SK-N-SH (cell line): ENCODE measurements around the gene GPAT3. TPM values are rescaled to one million over a fixed set of nuclear protein-coding genes. Genes with fewer than 3 reads are reported as not detected.

ENCODE experiments used
- CTCF ChIA-PET: fragments of 300-600, 350-600 bp; formaldehyde crosslinking; extraction: SDS; loops from one replicate; lab custom pipeline; 2021; lab: Yijun Ruan, JAX
- POLR2A ChIA-PET: fragments of 350-600 bp; sonication (Branson Sonifier 250); formaldehyde crosslinking; extraction: SDS; loops from one replicate; lab custom pipeline; 2020; ENCODE audit warnings: antibody characterized with exemption, inconsistent platforms; lab: Yijun Ruan, JAX
- DNase-seq: peaks from one replicate; pipeline ENCODE4 v3.0.0; 2012
- H2AFZ ChIP-seq: fragments of 200-600 bp; sonication (generic); 2 replicates; pipeline ENCODE4 v1.8.1; 2016; ENCODE audit warnings: antibody characterized with exemption, mild to moderate bottlenecking, low read depth
- H3F3A ChIP-seq: fragments of 200-600 bp; sonication (generic); replicated peaks from 2 replicates; pipeline ENCODE3; 2016; ENCODE audit warnings: antibody characterized with exemption, mild to moderate bottlenecking; ENCODE audit not compliant: insufficient read depth
- H3K27ac ChIP-seq, 2 experiments: fragments of 200-500 bp in 1 of 2; fragments of 200-600 bp in 1 of 2; sonication (Bioruptor generic) in 1 of 2; sonication (generic), shearing (Covaris generic) in 1 of 2; 2 replicates each; pipeline versions ENCODE4 v1.5.1 to v1.6.1; 2014 to 2016; ENCODE audit warnings: low read depth in 2 of 2, inconsistent platforms in 1 of 2, low read length in 1 of 2, mild to moderate bottlenecking in 1 of 2, mixed read lengths in 1 of 2
- H3K27me3 ChIP-seq: fragments of 200-600 bp; sonication (generic), shearing (Covaris generic); 2 replicates; pipeline ENCODE4 v1.6.1; 2016; ENCODE audit warnings: mixed run types; ENCODE audit not compliant: insufficient read depth
- H3K36me3 ChIP-seq, 2 experiments: fragments of 200-500 bp in 1 of 2; fragments of 200-600 bp in 1 of 2; sonication (Bioruptor generic) in 1 of 2; sonication (generic) in 1 of 2; replicated peaks in 1 of 2; 2 replicates each; pipeline versions ENCODE3 to v1.5.1; 2014 to 2016; ENCODE audit warnings: low read length in 1 of 2, mild to moderate bottlenecking in 1 of 2; ENCODE audit not compliant: insufficient read depth in 2 of 2, control insufficient read depth in 1 of 2
- H3K4me1 ChIP-seq, 2 experiments: fragments of 200-500 bp in 1 of 2; fragments of 200-600 bp in 1 of 2; sonication (Bioruptor generic) in 1 of 2; sonication (generic), shearing (Covaris generic) in 1 of 2; 2 replicates each; pipeline versions ENCODE4 v1.5.1 to v1.6.1; 2014 to 2016; ENCODE audit warnings: low read depth in 1 of 2, low read length in 1 of 2, mixed run types in 1 of 2; ENCODE audit not compliant: insufficient read depth in 2 of 2, control insufficient read depth in 1 of 2
- H3K4me2 ChIP-seq: fragments of 200-600 bp; sonication (generic), shearing (Covaris generic); 2 replicates; pipeline ENCODE4 v1.6.1; 2017; ENCODE audit warnings: mixed run types
- H3K4me3 ChIP-seq, 2 experiments: fragments of 200-500 bp in 1 of 2; fragments of 200-600 bp in 1 of 2; sonication (Bioruptor generic) in 1 of 2; sonication (generic), shearing (Covaris generic) in 1 of 2; 2 replicates each; pipeline versions ENCODE4 v1.5.1 to v1.8.1; 2014 to 2016; ENCODE audit warnings: low read depth in 2 of 2, inconsistent platforms in 1 of 2, low read length in 1 of 2, mild to moderate bottlenecking in 1 of 2, mixed read lengths in 1 of 2, moderate library complexity in 1 of 2
- H3K79me2 ChIP-seq: fragments of 200-600 bp; sonication (generic); 2 replicates; pipeline ENCODE4 v1.8.1; 2017; ENCODE audit warnings: mild to moderate bottlenecking; ENCODE audit not compliant: insufficient read depth
- H3K9ac ChIP-seq: fragments of 200-600 bp; sonication (generic); 2 replicates; pipeline ENCODE4 v1.6.1; 2017; ENCODE audit warnings: mixed run types
- H3K9me2 ChIP-seq: fragments of 200-600 bp; sonication (generic); 2 replicates; pipeline ENCODE4 v1.6.1; 2017; ENCODE audit warnings: mixed run types
- H3K9me3 ChIP-seq: fragments of 200-600 bp; sonication (generic); 2 replicates; pipeline ENCODE4 v1.6.1; 2017; ENCODE audit warnings: mixed run types, mild to moderate bottlenecking, moderate library complexity
- H4K20me1 ChIP-seq: fragments of 200-600 bp; sonication (generic); 2 replicates; pipeline ENCODE4 v1.6.1; 2017; ENCODE audit warnings: mild to moderate bottlenecking, mixed run types; ENCODE audit not compliant: insufficient read depth
- CHD2 ChIP-seq: fragments of 150-350 bp; IDR thresholded peaks from 2 replicates; pipeline ENCODE4 v1.6.1; 2018; ENCODE audit warnings: low read length; ENCODE audit not compliant: partially characterized antibody
- ELF1 ChIP-seq: IDR thresholded peaks from 2 replicates; pipeline ENCODE4 v1.4.0; 2012
- FOXJ3 ChIP-seq: sonication (generic); formaldehyde crosslinking; IDR thresholded peaks from 2 replicates; pipeline ENCODE4 v1.5.1; 2020; ENCODE audit warnings: mild to moderate bottlenecking, missing genetic modification reagents
- GATA2 ChIP-seq: sonication (generic); formaldehyde crosslinking; IDR thresholded peaks from 2 replicates; pipeline ENCODE4 v1.5.0; 2020; ENCODE audit warnings: mild to moderate bottlenecking, missing genetic modification reagents
- MAX ChIP-seq: IDR thresholded peaks from 2 replicates; pipeline ENCODE4 v1.4.0; 2012; ENCODE audit warnings: low read depth
- NFIC ChIP-seq: IDR thresholded peaks from 2 replicates; pipeline ENCODE4 v1.4.0; 2012; ENCODE audit warnings: borderline replicate concordance
- NRF1 ChIP-seq: IDR thresholded peaks from 2 replicates; pipeline ENCODE4 v1.6.1; 2012; ENCODE audit warnings: low read depth, mild to moderate bottlenecking, low read length
- POLR2AphosphoS5 ChIP-seq: IDR thresholded peaks from 2 replicates; pipeline ENCODE4 v1.6.1; 2012; ENCODE audit warnings: low read depth, low read length
- RAD21 ChIP-seq: IDR thresholded peaks from 2 replicates; pipeline ENCODE4 v1.6.1; 2012; ENCODE audit warnings: mild to moderate bottlenecking, low read length
- RCOR1 ChIP-seq: fragments of 150-350 bp; IDR thresholded peaks from 2 replicates; pipeline ENCODE4 v1.6.1; 2017; ENCODE audit warnings: antibody characterized with exemption, low read length
- RFX5 ChIP-seq: IDR thresholded peaks from 2 replicates; pipeline ENCODE4 v1.6.1; 2012; ENCODE audit warnings: mild to moderate bottlenecking, improper control_type of control experiment, low read length
- RXRA ChIP-seq: IDR thresholded peaks from 2 replicates; pipeline ENCODE4 v1.4.0; 2012; ENCODE audit warnings: low read depth, mild to moderate bottlenecking, borderline replicate concordance
- TAF1 ChIP-seq: IDR thresholded peaks from 2 replicates; pipeline ENCODE4 v1.6.1; 2012; ENCODE audit warnings: low read depth, mild to moderate bottlenecking, low read length, moderate library complexity, borderline replicate concordance
- TEAD4 ChIP-seq: IDR thresholded peaks from 2 replicates; pipeline ENCODE4 v1.4.0; 2012; ENCODE audit warnings: mild to moderate bottlenecking, borderline replicate concordance; ENCODE audit not compliant: insufficient read depth
- WGBS: methylation state at CpG from one replicate; pipeline ENCODE4 v1.1.6; 2017; ENCODE audit warnings: low lambda C conversion rate; 5-methylcytosine and 5-hydroxymethylcytosine counted together
- polyA plus RNA-seq, 3 experiments: library from polyadenylated mRNA; depleted of rRNA; stranded (reverse); fragments of >200 nt; gene quantifications; 2 replicates each; pipeline ENCODE4 v1.2.3, GENCODE V29; 2012
- TF ChIP-seq, protein P1 (sequence below): IDR thresholded peaks from 2 replicates; pipeline ENCODE4 v1.6.1; 2012; ENCODE audit warnings: mild to moderate bottlenecking, low read depth, low read length, moderate library complexity
- TF ChIP-seq, protein P2 (sequence below): fragments of 150-350 bp; IDR thresholded peaks from 2 replicates; pipeline ENCODE4 v1.6.1; 2016; ENCODE audit warnings: mild to moderate bottlenecking, low read depth, low read length
- TF ChIP-seq, protein P3 (sequence below): IDR thresholded peaks from 2 replicates; pipeline ENCODE4 v1.4.0; 2012; ENCODE audit warnings: low read depth, borderline replicate concordance
- TF ChIP-seq, protein P4 (sequence below): fragments of 200-600 bp; sonication (generic); IDR thresholded peaks from 2 replicates; pipeline ENCODE4 v1.6.1; 2017; ENCODE audit warnings: antibody characterized with exemption, mild to moderate bottlenecking, moderate library complexity

GPAT3 gene
- polyA plus RNA-seq, 1 of the 3 experiments (the other 2 are of a cell fraction) = 0.02 TPM

GRCh38 chr4:83503974-83504373 is 31.9 kb upstream of the GPAT3 start:
- H4K20me1 ChIP-seq = no peaks in the 10 kb centered on the region
- no peaks in the 10 kb centered on the region for H3K36me3 ChIP-seq
- no peaks in the 10 kb centered on the region for H3K9me3 ChIP-seq
- H3F3A ChIP-seq = no peaks in the 10 kb centered on the region
- no peak overlapping the region for H3K4me2 ChIP-seq
- no peaks in the 10 kb centered on the region for H3K9me2 ChIP-seq
- DNase-seq = no peak
- TF ChIP-seq FOXJ3 (CRISPR knock-in tag) (no peak), MAX (no peak), RCOR1 (no peak), RAD21 (no peak), TAF1 (no peak), TEAD4 (no peak), RFX5 (no peak), NFIC (no peak)
- H3K9ac ChIP-seq = no peak overlapping the region
- H3K27ac ChIP-seq = no peak overlapping the region
- no peak overlapping the region for H3K4me3 ChIP-seq
- POLR2A ChIA-PET = no interaction called here
- no peak overlapping the region for H2AFZ ChIP-seq
- CTCF ChIA-PET = no interaction called here
- peaks cover 14% of the 10 kb centered on the region; the same call in 1 of the 2 replicates for H3K27me3 ChIP-seq
- no peaks in the 10 kb centered on the region for H3K4me1 ChIP-seq
- no peaks in the 10 kb centered on the region for H3K79me2 ChIP-seq

GRCh38 chr4:83504503-83504902 is 31.4 kb upstream of the GPAT3 start:
- H3K36me3 ChIP-seq = no peaks in the 10 kb centered on the region
- 39% methylated on average over 4 of the region's 4 CpGs for WGBS
- H3K9ac ChIP-seq = no peak overlapping the region
- H3K9me2 ChIP-seq = no peaks in the 10 kb centered on the region
- H3K27me3 ChIP-seq = peaks cover 9% of the 10 kb centered on the region; the same call in 1 of the 2 replicates
- ChIA-PET CTCF (no interaction called here), POLR2A (no interaction called here)
- H3K79me2 ChIP-seq = no peaks in the 10 kb centered on the region
- H3K4me3 ChIP-seq = no peak overlapping the region
- no peak for DNase-seq
- no peaks in the 10 kb centered on the region for H3K4me1 ChIP-seq
- H3K9me3 ChIP-seq = no peaks in the 10 kb centered on the region
- H4K20me1 ChIP-seq = no peaks in the 10 kb centered on the region
- no peak overlapping the region for H2AFZ ChIP-seq
- no peak overlapping the region for H3K4me2 ChIP-seq
- no peak overlapping the region for H3K27ac ChIP-seq
- no peaks in the 10 kb centered on the region for H3F3A ChIP-seq
- no peak for TF ChIP-seq NFIC
- TF ChIP-seq TEAD4 = no peak
- TF ChIP-seq MAX = no peak
- TF ChIP-seq NRF1 = no peak
- TF ChIP-seq, protein P1, sequence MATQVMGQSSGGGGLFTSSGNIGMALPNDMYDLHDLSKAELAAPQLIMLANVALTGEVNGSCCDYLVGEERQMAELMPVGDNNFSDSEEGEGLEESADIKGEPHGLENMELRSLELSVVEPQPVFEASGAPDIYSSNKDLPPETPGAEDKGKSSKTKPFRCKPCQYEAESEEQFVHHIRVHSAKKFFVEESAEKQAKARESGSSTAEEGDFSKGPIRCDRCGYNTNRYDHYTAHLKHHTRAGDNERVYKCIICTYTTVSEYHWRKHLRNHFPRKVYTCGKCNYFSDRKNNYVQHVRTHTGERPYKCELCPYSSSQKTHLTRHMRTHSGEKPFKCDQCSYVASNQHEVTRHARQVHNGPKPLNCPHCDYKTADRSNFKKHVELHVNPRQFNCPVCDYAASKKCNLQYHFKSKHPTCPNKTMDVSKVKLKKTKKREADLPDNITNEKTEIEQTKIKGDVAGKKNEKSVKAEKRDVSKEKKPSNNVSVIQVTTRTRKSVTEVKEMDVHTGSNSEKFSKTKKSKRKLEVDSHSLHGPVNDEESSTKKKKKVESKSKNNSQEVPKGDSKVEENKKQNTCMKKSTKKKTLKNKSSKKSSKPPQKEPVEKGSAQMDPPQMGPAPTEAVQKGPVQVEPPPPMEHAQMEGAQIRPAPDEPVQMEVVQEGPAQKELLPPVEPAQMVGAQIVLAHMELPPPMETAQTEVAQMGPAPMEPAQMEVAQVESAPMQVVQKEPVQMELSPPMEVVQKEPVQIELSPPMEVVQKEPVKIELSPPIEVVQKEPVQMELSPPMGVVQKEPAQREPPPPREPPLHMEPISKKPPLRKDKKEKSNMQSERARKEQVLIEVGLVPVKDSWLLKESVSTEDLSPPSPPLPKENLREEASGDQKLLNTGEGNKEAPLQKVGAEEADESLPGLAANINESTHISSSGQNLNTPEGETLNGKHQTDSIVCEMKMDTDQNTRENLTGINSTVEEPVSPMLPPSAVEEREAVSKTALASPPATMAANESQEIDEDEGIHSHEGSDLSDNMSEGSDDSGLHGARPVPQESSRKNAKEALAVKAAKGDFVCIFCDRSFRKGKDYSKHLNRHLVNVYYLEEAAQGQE = no peak
- TF ChIP-seq, protein P2, sequence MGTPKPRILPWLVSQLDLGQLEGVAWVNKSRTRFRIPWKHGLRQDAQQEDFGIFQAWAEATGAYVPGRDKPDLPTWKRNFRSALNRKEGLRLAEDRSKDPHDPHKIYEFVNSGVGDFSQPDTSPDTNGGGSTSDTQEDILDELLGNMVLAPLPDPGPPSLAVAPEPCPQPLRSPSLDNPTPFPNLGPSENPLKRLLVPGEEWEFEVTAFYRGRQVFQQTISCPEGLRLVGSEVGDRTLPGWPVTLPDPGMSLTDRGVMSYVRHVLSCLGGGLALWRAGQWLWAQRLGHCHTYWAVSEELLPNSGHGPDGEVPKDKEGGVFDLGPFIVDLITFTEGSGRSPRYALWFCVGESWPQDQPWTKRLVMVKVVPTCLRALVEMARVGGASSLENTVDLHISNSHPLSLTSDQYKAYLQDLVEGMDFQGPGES = no peak
- TF ChIP-seq, protein P3, sequence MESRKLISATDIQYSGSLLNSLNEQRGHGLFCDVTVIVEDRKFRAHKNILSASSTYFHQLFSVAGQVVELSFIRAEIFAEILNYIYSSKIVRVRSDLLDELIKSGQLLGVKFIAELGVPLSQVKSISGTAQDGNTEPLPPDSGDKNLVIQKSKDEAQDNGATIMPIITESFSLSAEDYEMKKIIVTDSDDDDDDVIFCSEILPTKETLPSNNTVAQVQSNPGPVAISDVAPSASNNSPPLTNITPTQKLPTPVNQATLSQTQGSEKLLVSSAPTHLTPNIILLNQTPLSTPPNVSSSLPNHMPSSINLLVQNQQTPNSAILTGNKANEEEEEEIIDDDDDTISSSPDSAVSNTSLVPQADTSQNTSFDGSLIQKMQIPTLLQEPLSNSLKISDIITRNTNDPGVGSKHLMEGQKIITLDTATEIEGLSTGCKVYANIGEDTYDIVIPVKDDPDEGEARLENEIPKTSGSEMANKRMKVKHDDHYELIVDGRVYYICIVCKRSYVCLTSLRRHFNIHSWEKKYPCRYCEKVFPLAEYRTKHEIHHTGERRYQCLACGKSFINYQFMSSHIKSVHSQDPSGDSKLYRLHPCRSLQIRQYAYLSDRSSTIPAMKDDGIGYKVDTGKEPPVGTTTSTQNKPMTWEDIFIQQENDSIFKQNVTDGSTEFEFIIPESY = no peak
- TF ChIP-seq CHD2 = no peak
- TF ChIP-seq FOXJ3 (CRISPR knock-in tag) = no peak
- TF ChIP-seq GATA2 (CRISPR knock-in tag) = no peak
- TF ChIP-seq RXRA = no peak
- TF ChIP-seq ELF1 = no peak
- no peak for TF ChIP-seq POLR2AphosphoS5
- TF ChIP-seq, protein P4, sequence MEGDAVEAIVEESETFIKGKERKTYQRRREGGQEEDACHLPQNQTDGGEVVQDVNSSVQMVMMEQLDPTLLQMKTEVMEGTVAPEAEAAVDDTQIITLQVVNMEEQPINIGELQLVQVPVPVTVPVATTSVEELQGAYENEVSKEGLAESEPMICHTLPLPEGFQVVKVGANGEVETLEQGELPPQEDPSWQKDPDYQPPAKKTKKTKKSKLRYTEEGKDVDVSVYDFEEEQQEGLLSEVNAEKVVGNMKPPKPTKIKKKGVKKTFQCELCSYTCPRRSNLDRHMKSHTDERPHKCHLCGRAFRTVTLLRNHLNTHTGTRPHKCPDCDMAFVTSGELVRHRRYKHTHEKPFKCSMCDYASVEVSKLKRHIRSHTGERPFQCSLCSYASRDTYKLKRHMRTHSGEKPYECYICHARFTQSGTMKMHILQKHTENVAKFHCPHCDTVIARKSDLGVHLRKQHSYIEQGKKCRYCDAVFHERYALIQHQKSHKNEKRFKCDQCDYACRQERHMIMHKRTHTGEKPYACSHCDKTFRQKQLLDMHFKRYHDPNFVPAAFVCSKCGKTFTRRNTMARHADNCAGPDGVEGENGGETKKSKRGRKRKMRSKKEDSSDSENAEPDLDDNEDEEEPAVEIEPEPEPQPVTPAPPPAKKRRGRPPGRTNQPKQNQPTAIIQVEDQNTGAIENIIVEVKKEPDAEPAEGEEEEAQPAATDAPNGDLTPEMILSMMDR = no peak
